Measurements from ENCODE around the gene SNX13.

DNA sequence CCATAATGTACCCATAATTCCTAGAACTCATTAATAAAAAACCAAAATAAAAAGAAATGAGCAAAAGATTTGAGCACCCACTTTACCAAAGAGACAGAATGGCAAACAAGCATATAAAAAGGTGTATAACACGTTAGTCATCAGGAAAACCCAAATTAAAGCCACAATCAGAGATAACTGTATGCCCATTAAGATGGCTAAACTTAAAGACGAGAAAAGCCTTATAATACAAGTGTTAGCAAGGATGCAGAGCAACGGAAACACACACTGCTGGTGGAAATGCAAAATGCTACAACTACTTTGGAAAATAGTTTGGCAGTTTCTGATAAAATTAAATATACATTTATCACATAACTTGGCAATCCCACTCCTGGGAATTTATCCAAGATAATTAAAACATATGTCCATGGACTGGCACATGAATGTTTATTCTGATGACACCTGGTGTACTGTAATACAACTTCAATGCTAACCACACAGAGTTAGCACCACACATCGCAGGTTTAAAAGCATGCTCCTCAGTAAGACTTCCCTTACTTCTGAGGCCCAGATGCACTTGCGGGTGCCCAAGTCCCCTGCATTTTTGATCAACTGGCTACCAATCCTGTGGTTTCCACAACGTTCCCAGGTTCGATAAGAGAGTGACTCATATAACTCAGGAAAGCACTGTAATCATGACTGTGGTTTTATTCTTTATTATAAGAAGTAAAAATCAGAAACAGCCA, 158.6 kb downstream of the SNX13 start:
- TF ChIP-seq POLR2A (IDR thresholded peaks at IDR 0.05), result no peak
- TF ChIP-seq, protein P1, sequence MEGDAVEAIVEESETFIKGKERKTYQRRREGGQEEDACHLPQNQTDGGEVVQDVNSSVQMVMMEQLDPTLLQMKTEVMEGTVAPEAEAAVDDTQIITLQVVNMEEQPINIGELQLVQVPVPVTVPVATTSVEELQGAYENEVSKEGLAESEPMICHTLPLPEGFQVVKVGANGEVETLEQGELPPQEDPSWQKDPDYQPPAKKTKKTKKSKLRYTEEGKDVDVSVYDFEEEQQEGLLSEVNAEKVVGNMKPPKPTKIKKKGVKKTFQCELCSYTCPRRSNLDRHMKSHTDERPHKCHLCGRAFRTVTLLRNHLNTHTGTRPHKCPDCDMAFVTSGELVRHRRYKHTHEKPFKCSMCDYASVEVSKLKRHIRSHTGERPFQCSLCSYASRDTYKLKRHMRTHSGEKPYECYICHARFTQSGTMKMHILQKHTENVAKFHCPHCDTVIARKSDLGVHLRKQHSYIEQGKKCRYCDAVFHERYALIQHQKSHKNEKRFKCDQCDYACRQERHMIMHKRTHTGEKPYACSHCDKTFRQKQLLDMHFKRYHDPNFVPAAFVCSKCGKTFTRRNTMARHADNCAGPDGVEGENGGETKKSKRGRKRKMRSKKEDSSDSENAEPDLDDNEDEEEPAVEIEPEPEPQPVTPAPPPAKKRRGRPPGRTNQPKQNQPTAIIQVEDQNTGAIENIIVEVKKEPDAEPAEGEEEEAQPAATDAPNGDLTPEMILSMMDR (IDR thresholded peaks at IDR 0.05), result no peak

Measured in esophagus squamous epithelium (tissue), 4 donors.